Panc1 (cell line): ENCODE data around the gene PDK3. TPM values are rescaled to one million over a fixed set of nuclear protein-coding genes. Genes with fewer than 3 reads are reported as not detected.

ENCODE experiments used
- ATAC-seq: fragments of 200-7000 bp; cut with Tn5 transposase; 2 replicates; pipeline ENCODE4 v1.9.1; 2020; ENCODE audit warnings: mild to moderate bottlenecking, moderate library complexity
- BruUV-seq: library from RNA; stranded (reverse); fragments of 400-500 nt; replicated peaks from 2 replicates; lab custom pipeline; 2021; lab: Mats Ljungman, UMichigan
- CTCF ChIA-PET: fragments of 300-600 bp; sonication (Branson Sonifier 250); formaldehyde crosslinking; loops from one replicate; lab custom pipeline; 2022; ENCODE audit warnings: antibody characterized with exemption; lab: Charles Lee
- POLR2A ChIA-PET: fragments of 300-600 bp; sonication (Branson Sonifier 250); formaldehyde crosslinking; loops from one replicate; lab custom pipeline; 2022; ENCODE audit warnings: antibody characterized with exemption; lab: Charles Lee
- DNase-seq: peaks from one replicate; pipeline ENCODE4 v3.0.0-alpha.2; 2010; ENCODE audit warnings: low read depth, low spot score
- H3K27ac ChIP-seq: 2 replicates; pipeline ENCODE4 v1.5.1; 2011; ENCODE audit warnings: mild to moderate bottlenecking, low read length, inconsistent platforms
- H3K27me3 ChIP-seq: fragments of 200-500 bp; sonication (Bioruptor generic); 2 replicates; pipeline ENCODE4 v1.6.0; 2014; ENCODE audit warnings: low read length, inconsistent platforms; ENCODE audit not compliant: control insufficient read depth, insufficient read depth
- H3K36me3 ChIP-seq: fragments of 200-500 bp; sonication (Bioruptor generic); 2 replicates; pipeline ENCODE4 v1.5.1; 2014; ENCODE audit warnings: inconsistent platforms, mild to moderate bottlenecking, low read length, moderate library complexity; ENCODE audit not compliant: control insufficient read depth, insufficient read depth
- H3K4me1 ChIP-seq: 2 replicates; pipeline ENCODE4 v1.5.1; 2011; ENCODE audit warnings: inconsistent platforms, mild to moderate bottlenecking, low read length, moderate library complexity; ENCODE audit not compliant: control insufficient read depth, insufficient read depth
- H3K4me3 ChIP-seq, 2 experiments: 2 replicates each; pipeline ENCODE4 v1.5.1; 2011 to 2012; ENCODE audit warnings: low read depth in 2 of 2, low read length in 2 of 2, mild to moderate bottlenecking in 2 of 2, inconsistent platforms in 1 of 2, moderate library complexity in 1 of 2
- H3K9me3 ChIP-seq: fragments of 200-500 bp; sonication (Bioruptor generic); 2 replicates; pipeline ENCODE4 v1.5.1; 2014; ENCODE audit warnings: low read depth, mild to moderate bottlenecking, inconsistent platforms, low read length, moderate library complexity; ENCODE audit not compliant: control insufficient read depth, insufficient read depth
- POLR2AphosphoS5 ChIP-seq: IDR thresholded peaks from 2 replicates; pipeline ENCODE4 v1.6.1; 2012; ENCODE audit warnings: mild to moderate bottlenecking, low read depth, low read length, moderate library complexity
- SIN3A ChIP-seq: IDR thresholded peaks from 2 replicates; pipeline ENCODE4 v1.6.1; 2012; ENCODE audit warnings: low read depth, mild to moderate bottlenecking, low read length, moderate library complexity, borderline replicate concordance; ENCODE audit not compliant: insufficient read depth
- TCF7L2 ChIP-seq: IDR thresholded peaks from 2 replicates; pipeline ENCODE4 v1.6.1; 2011; ENCODE audit warnings: mild to moderate bottlenecking, low read depth, low read length, inconsistent platforms
- in situ Hi-C: cut with HindIII; loops from 2 replicates; pipeline ENCODE4 v1.10.0; 2016; ENCODE audit warnings: low sequenced_read_pairs, low pct_unique_long_range_greater_than_20kb
- intact Hi-C: fragments of 100-400 bp; cut with micrococcal nuclease; formaldehyde crosslinking; loops from one replicate; pipeline ENCODE4 v1.10.0; 2022; ENCODE audit not compliant: unreplicated experiment
- total RNA-seq: library from RNA; stranded (reverse); gene quantifications from one replicate; pipeline ENCODE4 v1.2.1, GENCODE V29; 2021; ENCODE audit not compliant: unreplicated experiment
- TF ChIP-seq, protein P1 (sequence below): fragments of 450-650 bp; IDR thresholded peaks from 2 replicates; pipeline ENCODE4 v1.5.1; 2017; ENCODE audit warnings: mild to moderate bottlenecking
- TF ChIP-seq, protein P2 (sequence below), 2 experiments: IDR thresholded peaks; 2 replicates each; pipeline ENCODE4 v1.6.1; 2011 to 2012; ENCODE audit warnings: low read depth in 2 of 2, control low read depth in 1 of 2, low read length in 1 of 2, mild to moderate bottlenecking in 1 of 2, moderate library complexity in 1 of 2; ENCODE audit not compliant: insufficient read depth in 1 of 2

PDK3 gene
- total RNA-seq, 1 experiment from 2014 or later: 5.5 TPM

DNA sequence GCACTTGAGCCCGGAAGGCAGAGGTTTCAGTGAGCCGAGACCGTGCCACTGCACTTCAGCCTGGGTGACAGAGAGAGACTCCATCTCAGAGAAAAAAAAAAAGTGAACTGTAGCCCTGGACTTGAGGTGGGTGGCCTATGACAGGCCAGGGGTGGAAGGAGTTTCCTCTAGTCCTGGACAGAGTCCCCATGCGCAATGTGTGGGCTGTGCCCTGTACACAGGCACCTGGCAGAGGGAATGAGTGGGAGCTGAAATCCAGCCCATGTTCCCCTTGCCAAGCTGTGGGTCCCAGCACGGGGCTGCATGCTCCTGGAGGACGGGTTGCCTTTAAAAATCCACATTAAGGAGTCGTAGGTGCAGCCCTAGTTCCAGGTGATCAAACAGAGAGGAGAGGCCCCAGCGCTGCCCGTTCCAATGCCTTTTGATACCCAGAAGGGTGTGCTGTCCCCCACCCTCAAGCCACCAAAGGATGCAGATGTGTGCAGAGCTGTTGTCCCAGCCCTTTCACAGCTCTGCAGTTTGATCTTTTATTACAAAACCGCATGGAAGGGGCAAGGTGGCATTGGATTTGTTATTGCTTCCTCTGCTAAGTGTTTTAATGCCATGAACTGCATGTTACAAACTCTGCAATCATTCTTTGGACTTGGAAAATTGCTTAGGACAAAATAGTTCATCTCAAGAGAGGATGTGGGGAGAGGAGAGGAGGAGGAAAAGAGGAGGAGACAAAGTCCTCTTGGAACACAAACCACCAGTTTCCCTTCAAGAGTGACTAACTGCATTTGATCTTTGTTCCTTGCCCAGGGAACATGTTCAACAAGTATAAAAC lies 38.0 kb upstream of the PDK3 start:
- in situ Hi-C loops (no loop called here), intact Hi-C loops (no loop called here)
- CTCF ChIA-PET: no interaction called here
- no peaks in the 10 kb centered on the region for H3K27me3 ChIP-seq
- ATAC-seq (no peak), DNase-seq (no peak)
- no peak overlapping the region for H3K27ac ChIP-seq
- POLR2A ChIA-PET: no interaction called here
- no TSS peak for BruUV-seq
- TF ChIP-seq, protein P1, sequence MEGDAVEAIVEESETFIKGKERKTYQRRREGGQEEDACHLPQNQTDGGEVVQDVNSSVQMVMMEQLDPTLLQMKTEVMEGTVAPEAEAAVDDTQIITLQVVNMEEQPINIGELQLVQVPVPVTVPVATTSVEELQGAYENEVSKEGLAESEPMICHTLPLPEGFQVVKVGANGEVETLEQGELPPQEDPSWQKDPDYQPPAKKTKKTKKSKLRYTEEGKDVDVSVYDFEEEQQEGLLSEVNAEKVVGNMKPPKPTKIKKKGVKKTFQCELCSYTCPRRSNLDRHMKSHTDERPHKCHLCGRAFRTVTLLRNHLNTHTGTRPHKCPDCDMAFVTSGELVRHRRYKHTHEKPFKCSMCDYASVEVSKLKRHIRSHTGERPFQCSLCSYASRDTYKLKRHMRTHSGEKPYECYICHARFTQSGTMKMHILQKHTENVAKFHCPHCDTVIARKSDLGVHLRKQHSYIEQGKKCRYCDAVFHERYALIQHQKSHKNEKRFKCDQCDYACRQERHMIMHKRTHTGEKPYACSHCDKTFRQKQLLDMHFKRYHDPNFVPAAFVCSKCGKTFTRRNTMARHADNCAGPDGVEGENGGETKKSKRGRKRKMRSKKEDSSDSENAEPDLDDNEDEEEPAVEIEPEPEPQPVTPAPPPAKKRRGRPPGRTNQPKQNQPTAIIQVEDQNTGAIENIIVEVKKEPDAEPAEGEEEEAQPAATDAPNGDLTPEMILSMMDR: no peak
- TF ChIP-seq SIN3A (no peak), TCF7L2 (no peak), POLR2AphosphoS5 (no peak)
- TF ChIP-seq, protein P2, sequence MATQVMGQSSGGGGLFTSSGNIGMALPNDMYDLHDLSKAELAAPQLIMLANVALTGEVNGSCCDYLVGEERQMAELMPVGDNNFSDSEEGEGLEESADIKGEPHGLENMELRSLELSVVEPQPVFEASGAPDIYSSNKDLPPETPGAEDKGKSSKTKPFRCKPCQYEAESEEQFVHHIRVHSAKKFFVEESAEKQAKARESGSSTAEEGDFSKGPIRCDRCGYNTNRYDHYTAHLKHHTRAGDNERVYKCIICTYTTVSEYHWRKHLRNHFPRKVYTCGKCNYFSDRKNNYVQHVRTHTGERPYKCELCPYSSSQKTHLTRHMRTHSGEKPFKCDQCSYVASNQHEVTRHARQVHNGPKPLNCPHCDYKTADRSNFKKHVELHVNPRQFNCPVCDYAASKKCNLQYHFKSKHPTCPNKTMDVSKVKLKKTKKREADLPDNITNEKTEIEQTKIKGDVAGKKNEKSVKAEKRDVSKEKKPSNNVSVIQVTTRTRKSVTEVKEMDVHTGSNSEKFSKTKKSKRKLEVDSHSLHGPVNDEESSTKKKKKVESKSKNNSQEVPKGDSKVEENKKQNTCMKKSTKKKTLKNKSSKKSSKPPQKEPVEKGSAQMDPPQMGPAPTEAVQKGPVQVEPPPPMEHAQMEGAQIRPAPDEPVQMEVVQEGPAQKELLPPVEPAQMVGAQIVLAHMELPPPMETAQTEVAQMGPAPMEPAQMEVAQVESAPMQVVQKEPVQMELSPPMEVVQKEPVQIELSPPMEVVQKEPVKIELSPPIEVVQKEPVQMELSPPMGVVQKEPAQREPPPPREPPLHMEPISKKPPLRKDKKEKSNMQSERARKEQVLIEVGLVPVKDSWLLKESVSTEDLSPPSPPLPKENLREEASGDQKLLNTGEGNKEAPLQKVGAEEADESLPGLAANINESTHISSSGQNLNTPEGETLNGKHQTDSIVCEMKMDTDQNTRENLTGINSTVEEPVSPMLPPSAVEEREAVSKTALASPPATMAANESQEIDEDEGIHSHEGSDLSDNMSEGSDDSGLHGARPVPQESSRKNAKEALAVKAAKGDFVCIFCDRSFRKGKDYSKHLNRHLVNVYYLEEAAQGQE (IDR thresholded peaks at IDR 0.05; ENCODE audit: insufficient read depth in 1 of 2, low read depth in 2 of 2, low read length in 1 of 2): no peak
- no peaks in the 10 kb centered on the region for H3K36me3 ChIP-seq
- H3K4me3 ChIP-seq: no peak overlapping the region
- no peaks in the 10 kb centered on the region for H3K4me1 ChIP-seq
- no peaks in the 10 kb centered on the region for H3K9me3 ChIP-seq

DNA sequence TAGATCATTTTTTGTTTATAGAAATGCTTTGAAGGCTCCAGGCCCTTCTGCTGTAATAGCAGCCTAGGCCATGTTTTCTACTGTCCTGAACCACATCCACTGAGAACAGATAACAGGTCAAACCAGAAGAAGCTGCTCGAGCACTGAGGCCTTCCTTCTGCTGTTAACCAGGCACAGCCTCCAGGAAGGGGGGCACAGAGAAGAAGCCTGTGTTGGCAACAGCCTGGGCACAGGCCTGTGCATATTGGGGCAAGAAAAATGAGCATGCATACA lies 37.4 kb upstream of the PDK3 start:
- ATAC-seq (no peak), DNase-seq (no peak)
- BruUV-seq: no TSS peak
- Histone ChIP-seq H3K36me3 (no peaks in the 10 kb centered on the region), H3K4me3 (no peak overlapping the region), H3K27ac (no peak overlapping the region), H3K9me3 (no peaks in the 10 kb centered on the region), H3K27me3 (no peaks in the 10 kb centered on the region), H3K4me1 (no peaks in the 10 kb centered on the region)
- CTCF ChIA-PET: no interaction called here
- intact Hi-C loops: no loop called here
- in situ Hi-C loops: no loop called here
- TF ChIP-seq POLR2AphosphoS5 (no peak), TCF7L2 (no peak), SIN3A (no peak)
- TF ChIP-seq, protein P1: no peak
- TF ChIP-seq, protein P2 (IDR thresholded peaks at IDR 0.05; ENCODE audit: insufficient read depth in 1 of 2, low read depth in 2 of 2, low read length in 1 of 2): no peak
- POLR2A ChIA-PET: no interaction called here
